ENCODE measurements around the gene ADI1. TPM values are rescaled to one million over a fixed set of nuclear protein-coding genes. Genes with fewer than 3 reads are reported as not detected.

ADI1 gene
- total RNA-seq, 1 experiment from 2014 or later = 69.2 TPM

DNA sequence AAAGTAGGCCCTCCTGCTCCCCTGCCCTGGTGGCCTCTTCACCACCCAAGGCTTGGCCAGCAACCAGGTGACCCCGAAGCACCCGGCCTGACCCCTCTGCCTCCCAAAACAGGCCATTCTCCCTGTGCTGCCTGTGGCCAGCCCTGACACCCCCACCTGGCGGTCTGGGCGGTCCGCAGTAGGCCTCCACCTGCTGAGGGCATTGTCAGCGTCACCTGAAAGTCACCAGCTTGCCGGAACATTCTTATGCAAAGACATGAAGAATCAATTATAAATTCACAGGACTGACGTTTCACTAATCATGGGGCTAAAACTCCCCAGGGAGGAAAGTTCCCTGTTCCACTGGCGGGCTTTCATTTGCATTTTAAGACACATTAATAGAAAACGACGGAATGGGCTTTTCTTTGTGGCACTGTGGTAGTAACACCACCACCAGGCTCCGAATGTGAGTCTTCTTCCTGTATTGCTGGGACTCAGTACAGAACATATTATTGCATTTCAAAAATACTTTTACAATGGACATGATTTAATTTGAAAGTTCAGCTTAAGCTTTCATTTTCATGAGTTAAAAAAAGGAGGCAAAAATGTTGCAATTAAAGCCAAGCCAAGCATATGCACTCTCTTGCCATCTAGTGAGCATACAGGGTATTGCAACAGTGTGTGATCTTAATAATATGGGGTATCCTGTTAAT lies 57.4 kb downstream of the ADI1 start:
- Mint-ChIP-seq H3K9me3 (ENCODE audit: unreplicated experiment) (no peaks in the 10 kb centered on the region), H3K4me1 (ENCODE audit: low read depth, unreplicated experiment) (no peaks in the 10 kb centered on the region), H3K27ac (ENCODE audit: unreplicated experiment) (no peak overlapping the region), H3K4me3 (ENCODE audit: unreplicated experiment) (no peak overlapping the region), H3K27me3 (ENCODE audit: insufficient read depth, unreplicated experiment) (no peaks in the 10 kb centered on the region), H3K36me3 (ENCODE audit: insufficient read depth, unreplicated experiment) (peaks cover 10% of the 10 kb centered on the region)
- ChIA-PET CTCF (interaction anchor here (1.4 kb wide), 1 partner anchor 38 kb away, joined by 7 read pairs; no protein-coding TSS in a partner anchor), POLR2A (no interaction called here)
- peak; percentile 74 to 84 for TF ChIP-seq CTCF (IDR thresholded peaks at IDR 0.05; ENCODE audit: insufficient read depth in 1 of 2, low read depth in 1 of 2, low read length in 1 of 2, severe bottlenecking in 1 of 2, unreplicated experiment in 1 of 2)
- Histone ChIP-seq H3K36me3 (ENCODE audit: control insufficient read depth, insufficient read depth, low read length) (peaks cover 1% of the 10 kb centered on the region; the same call in 1 of the 2 replicates), H3K27me3 (replicated peaks; ENCODE audit: control insufficient read depth, insufficient read depth, low read length) (no peaks in the 10 kb centered on the region), H3K4me1 (peaks cover 20% of the 10 kb centered on the region), H3K9me3 (no peaks in the 10 kb centered on the region), H3K4me3 (ENCODE audit: low read depth, low read length) (no peak overlapping the region)
- DNase-seq = peak in 1 of 2 experiments; percentile 57
- no TSS peak for BruUV-seq (replicated peaks)
- intact Hi-C loops (cut with micrococcal nuclease; ENCODE audit: unreplicated experiment) = loop anchor here (1.0 to 5.0 kb wide), 2 partner anchors 38 to 75 kb away; no protein-coding TSS in a partner anchor

- Mint-ChIP-seq H3K36me3 (ENCODE audit: insufficient read depth, unreplicated experiment) (peaks cover 12% of the 10 kb centered on the region), H3K27ac (ENCODE audit: unreplicated experiment) (no peak overlapping the region), H3K27me3 (ENCODE audit: insufficient read depth, unreplicated experiment) (no peaks in the 10 kb centered on the region), H3K4me3 (ENCODE audit: unreplicated experiment) (no peak overlapping the region), H3K4me1 (ENCODE audit: low read depth, unreplicated experiment) (no peaks in the 10 kb centered on the region), H3K9me3 (ENCODE audit: unreplicated experiment) (no peaks in the 10 kb centered on the region)
- ChIA-PET POLR2A (no interaction called here), CTCF (no interaction called here)
- Histone ChIP-seq H3K4me3 (ENCODE audit: low read depth, low read length) (no peak overlapping the region), H3K4me1 (peaks cover 15% of the 10 kb centered on the region), H3K36me3 (ENCODE audit: control insufficient read depth, insufficient read depth, low read length) (peaks cover 1% of the 10 kb centered on the region; the same call in 1 of the 2 replicates), H3K9me3 (no peaks in the 10 kb centered on the region), H3K27me3 (replicated peaks; ENCODE audit: control insufficient read depth, insufficient read depth, low read length) (no peaks in the 10 kb centered on the region)
- intact Hi-C loops (cut with micrococcal nuclease; ENCODE audit: unreplicated experiment) = loop anchor here (5.0 kb wide), 1 partner anchor 76 kb away; no protein-coding TSS in a partner anchor
- BruUV-seq (replicated peaks) = no TSS peak
- DNase-seq = no peak
- TF ChIP-seq CTCF (IDR thresholded peaks at IDR 0.05; ENCODE audit: insufficient read depth in 1 of 2, low read depth in 1 of 2, low read length in 1 of 2, severe bottlenecking in 1 of 2, unreplicated experiment in 1 of 2) = no peak
Measured at GRCh38 chr2:3460831-3461800, 58.2 kb downstream of the ADI1 start.

- no peak for DNase-seq
- Histone ChIP-seq H3K4me1 (peaks cover 5% of the 10 kb centered on the region), H3K36me3 (ENCODE audit: control insufficient read depth, insufficient read depth, low read length) (peaks cover 1% of the 10 kb centered on the region; the same call in 1 of the 2 replicates), H3K27me3 (replicated peaks; ENCODE audit: control insufficient read depth, insufficient read depth, low read length) (no peaks in the 10 kb centered on the region), H3K9me3 (no peaks in the 10 kb centered on the region), H3K4me3 (ENCODE audit: low read depth, low read length) (no peak overlapping the region)
- Mint-ChIP-seq H3K4me3 (ENCODE audit: unreplicated experiment) (no peak overlapping the region), H3K9me3 (ENCODE audit: unreplicated experiment) (no peaks in the 10 kb centered on the region), H3K4me1 (ENCODE audit: low read depth, unreplicated experiment) (no peaks in the 10 kb centered on the region), H3K36me3 (ENCODE audit: insufficient read depth, unreplicated experiment) (peaks cover 15% of the 10 kb centered on the region), H3K27ac (ENCODE audit: unreplicated experiment) (no peak overlapping the region), H3K27me3 (ENCODE audit: insufficient read depth, unreplicated experiment) (no peaks in the 10 kb centered on the region)
- BruUV-seq (replicated peaks) = no TSS peak
- ChIA-PET POLR2A (no interaction called here), CTCF (no interaction called here)
- intact Hi-C loops (cut with micrococcal nuclease; ENCODE audit: unreplicated experiment) = loop anchor here (5.0 kb wide), 1 partner anchor 77 kb away; no protein-coding TSS in a partner anchor
- no peak for TF ChIP-seq CTCF (IDR thresholded peaks at IDR 0.05; ENCODE audit: insufficient read depth in 1 of 2, low read depth in 1 of 2, low read length in 1 of 2, severe bottlenecking in 1 of 2, unreplicated experiment in 1 of 2)
Measured at GRCh38 chr2:3460156-3460555, 59.2 kb downstream of the ADI1 start.

Measured in Caco-2 (cell line).